Skeletal muscle cell (primary cell): ENCODE measurements around the gene DNAJC17.

Source experiments
- DNase-seq: peaks from one replicate; pipeline ENCODE4 v3.0.0-alpha.2; 2010; ENCODE audit warnings: low read depth
- H3K4me3 ChIP-seq: 2 replicates; pipeline ENCODE4 v1.5.1; 2011; ENCODE audit warnings: low read depth, mild to moderate bottlenecking, control low read depth, low read length, moderate library complexity

The DNAJC17 gene

GRCh38 chr15:40832903-40833302, 25.6 kb upstream of the DNAJC17 start:
- no peak overlapping the region for H3K4me3 ChIP-seq
- no peak for DNase-seq

DNA sequence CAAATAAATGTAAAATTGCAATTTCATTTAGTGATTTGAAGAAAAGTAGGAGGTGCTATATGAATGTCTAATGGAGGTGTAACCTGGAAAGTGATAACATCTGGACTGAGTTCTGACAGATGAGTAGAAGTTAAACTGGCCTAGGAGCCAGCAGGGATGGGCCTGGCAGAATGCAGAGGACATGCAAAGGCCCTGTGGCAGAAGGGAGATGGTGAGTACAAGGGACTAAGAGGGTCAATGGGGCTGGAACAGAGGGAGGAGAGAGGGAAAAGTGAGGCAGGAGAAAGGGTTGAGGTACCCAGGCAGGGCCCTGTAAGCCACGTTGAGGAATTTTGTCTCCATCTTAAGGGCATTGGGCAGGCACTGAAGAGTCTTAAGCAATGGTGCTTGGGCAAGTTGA, 24.6 kb upstream of the DNAJC17 start:
- no peak for DNase-seq
- H3K4me3 ChIP-seq = no peak overlapping the region

GRCh38 chr15:40830884-40831283, 23.6 kb upstream of the DNAJC17 start:
- DNase-seq = no peak
- no peak overlapping the region for H3K4me3 ChIP-seq

- DNase-seq = no peak
- no peak overlapping the region for H3K4me3 ChIP-seq
Observed at GRCh38 chr15:40829115-40829514, 21.8 kb upstream of the DNAJC17 start.

- no peak within 1 kb of the TSS for H3K4me3 ChIP-seq
- no peak for DNase-seq
Observed at GRCh38 chr15:40828447-40829036, 21.3 kb upstream of the DNAJC17 start, which contains the start of gene PPP1R14D. PPP1R14D (minus strand) TSS chr15:40828708; CDS start chr15:40828641, 67 bp downstream.

- no peak overlapping the region for H3K4me3 ChIP-seq
- DNase-seq = no peak
Observed at GRCh38 chr15:40826423-40827075, 19.3 kb upstream of the DNAJC17 start.

GRCh38 chr15:40825661-40826422, 18.6 kb upstream of the DNAJC17 start:
- no peak for DNase-seq
- no peak overlapping the region for H3K4me3 ChIP-seq

DNA sequence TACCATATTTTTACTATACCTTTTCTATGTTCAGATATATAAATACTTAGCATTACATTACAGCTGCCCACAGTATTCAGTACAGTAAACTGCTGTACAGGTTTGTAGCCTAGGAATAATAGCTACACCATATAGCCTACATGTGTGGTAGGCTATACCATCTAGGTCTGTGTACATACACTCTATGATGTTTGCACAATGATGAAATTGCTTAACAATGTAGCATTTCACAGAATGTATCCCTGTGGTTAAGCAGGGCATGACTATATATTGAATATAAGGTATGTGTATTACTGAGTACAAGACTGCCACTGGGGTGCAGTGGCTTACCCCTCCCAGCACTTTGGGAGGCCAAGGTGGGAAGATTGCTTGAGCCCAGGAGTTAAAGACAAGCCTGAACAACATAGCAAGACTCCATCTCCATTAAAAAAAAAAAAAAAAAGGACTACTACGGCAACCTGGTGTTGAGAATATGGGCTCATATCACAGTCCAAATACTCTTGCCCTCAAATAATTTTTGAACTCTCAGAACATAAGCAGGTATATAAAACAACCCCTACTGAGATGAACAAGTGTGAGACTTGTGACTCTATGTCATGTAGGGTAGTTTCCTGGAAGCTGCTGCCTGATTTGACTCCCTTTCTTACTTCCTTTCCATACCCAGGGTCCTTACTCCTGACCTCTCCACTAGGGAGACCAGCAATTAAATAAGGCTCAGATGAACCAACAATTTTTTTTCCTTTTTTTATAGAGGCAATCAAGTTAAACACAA, 16.5 kb upstream of the DNAJC17 start:
- DNase-seq = no peak
- H3K4me3 ChIP-seq = no peak overlapping the region

GRCh38 chr15:40821195-40821594, 13.9 kb upstream of the DNAJC17 start:
- DNase-seq = no peak

DNA sequence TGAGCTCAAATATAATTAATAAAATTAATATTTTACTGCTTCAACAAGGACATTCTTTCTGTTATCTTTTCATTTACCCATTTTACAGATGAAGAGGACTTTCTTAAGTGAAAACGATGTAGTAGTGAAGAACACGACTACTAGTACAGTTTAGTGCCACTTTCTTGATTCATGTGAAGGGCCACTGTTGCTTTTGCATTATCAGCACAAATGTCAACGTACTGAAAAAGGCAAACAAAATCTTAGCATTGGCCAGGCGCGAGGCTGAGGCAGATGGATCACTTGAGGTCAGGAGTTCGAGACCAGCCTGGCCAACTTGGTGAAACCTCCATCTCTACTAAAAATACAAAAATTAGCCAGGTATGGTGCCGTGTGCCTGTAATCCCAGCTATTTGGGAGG, 11.8 kb upstream of the DNAJC17 start:
- H3K4me3 ChIP-seq = no peak overlapping the region

More at GRCh38 chr15:40821195-40821594, 13.9 kb upstream of the DNAJC17 start:
- H3K4me3 ChIP-seq = no peak overlapping the region

GRCh38 chr15:40815042-40815698, 7.9 kb upstream of the DNAJC17 start:
- no peak overlapping the region for H3K4me3 ChIP-seq
- DNase-seq = no peak

More for the DNA sequence above, 11.8 kb upstream of the DNAJC17 start:
- no peak for DNase-seq

- no peak overlapping the region for H3K4me3 ChIP-seq
- DNase-seq = no peak
Observed at GRCh38 chr15:40812721-40813425, 5.6 kb upstream of the DNAJC17 start.

DNA sequence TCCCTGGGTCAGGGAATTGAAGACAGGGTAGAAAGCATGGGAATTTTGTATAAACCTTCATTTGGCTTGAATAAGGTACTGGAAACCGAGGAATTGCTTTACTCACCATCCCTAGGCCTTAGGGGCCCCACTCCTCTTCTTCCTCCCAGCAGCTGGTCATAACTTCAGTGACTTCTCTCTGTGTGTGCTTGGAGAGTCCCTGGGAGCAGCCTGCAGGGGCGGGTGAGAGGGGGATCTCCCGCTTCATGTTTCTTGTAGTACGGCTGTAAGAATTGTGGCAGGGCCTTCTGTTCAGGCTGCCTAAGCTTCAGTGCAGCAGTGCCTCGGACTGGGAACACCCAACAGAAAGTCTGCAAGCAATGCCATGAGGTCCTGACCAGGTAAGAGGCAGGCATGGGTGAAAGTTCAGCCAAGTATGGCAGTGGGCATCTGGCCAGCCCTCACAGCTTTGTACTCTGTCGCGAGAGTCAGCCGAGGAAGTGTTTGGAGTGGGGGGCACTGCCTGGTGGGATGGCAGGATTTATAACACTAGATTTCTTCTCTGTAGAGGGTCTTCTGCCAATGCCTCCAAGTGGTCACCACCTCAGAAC, 1.7 kb upstream of the DNAJC17 start:
- H3K4me3 ChIP-seq = no peak overlapping the region
- DNase-seq = no peak

DNA sequence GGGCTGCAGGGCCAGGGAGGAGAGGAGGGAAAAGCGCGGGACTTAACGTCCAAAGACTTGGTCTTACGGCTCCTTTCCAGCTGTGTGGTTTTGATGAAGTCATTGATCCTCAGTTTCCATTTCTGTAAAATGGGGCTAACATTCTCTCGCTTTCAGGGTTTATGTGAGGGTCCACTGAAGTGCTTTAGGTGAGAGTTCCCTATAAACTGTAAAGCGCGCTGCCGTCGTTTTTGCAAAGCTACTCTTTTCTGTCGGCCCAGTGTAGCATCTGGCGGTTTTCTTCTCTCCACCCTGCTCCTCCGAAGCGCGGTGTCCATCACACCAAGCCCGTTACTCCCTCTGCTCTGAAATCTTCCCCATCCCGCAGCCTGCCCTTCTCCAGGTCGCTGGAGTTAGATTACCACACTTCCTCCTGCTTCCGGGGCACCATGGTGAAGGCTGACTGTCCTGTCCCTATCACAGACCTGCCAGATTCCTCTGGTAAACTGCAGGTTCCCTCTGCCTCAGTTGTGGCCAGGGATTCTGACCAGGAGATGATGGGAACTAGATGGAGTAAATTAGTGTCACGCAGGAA, 702 bp upstream of the DNAJC17 start:
- H3K4me3 ChIP-seq = peak overlapping the region; percentile 98

DNA sequence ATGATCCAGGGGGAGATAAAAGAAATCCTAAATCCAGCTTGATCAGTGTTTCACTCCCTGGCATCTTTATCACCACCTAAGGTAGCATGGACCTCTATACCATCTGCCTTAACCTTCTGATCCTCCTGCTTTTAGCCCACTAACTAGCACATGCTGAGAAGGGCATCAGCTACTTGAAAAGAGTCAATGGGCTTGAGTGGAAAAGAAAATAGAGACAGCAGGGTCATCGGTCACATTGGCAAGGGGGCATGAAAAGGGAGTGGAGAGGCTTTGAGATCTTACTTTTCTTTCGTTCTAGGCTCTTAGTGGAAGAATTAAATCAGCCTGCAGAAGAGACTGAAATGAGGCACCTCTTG, 623 bp downstream of the DNAJC17 start:
- H3K4me3 ChIP-seq = peak overlapping the region; percentile 98
- no peak for DNase-seq

More for the DNA sequence above, 702 bp upstream of the DNAJC17 start:
- no peak for DNase-seq

DNA sequence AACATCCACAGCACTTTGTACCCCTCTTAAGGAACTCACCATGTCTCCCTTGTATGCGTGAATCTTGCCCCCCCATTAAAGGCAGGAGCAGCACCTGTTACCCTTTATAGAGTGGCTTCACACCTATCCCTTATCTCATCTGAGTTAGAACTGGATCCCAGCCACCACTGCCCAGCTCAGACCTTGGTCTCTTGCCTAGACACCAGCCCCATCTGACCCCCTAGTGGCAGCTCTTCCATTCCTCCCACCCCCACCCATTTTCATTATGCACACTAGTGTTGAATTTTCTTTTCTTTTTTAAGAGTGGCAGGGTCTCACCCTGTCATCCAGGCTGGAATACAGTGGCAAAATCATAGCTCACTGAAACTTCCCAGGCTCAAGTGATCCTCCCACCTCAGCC, 3.6 kb downstream of the DNAJC17 start:
- no peak for DNase-seq
- no peak overlapping the region for H3K4me3 ChIP-seq

GRCh38 chr15:40803076-40803475, 4.2 kb downstream of the DNAJC17 start:
- no peak for DNase-seq

GRCh38 chr15:40799523-40799922, 7.8 kb downstream of the DNAJC17 start:
- DNase-seq = no peak

More at GRCh38 chr15:40803076-40803475, 4.2 kb downstream of the DNAJC17 start:
- no peak overlapping the region for H3K4me3 ChIP-seq

More at GRCh38 chr15:40799523-40799922, 7.8 kb downstream of the DNAJC17 start:
- no peak overlapping the region for H3K4me3 ChIP-seq
